AG10803 (cell line): ENCODE data around the gene ATXN1.
A peak's percentile ranks its signal among the peaks of the same experiment; 100 is the strongest.

Source experiments
- DNase-seq: peaks from one replicate; pipeline ENCODE4 v3.0.0; 2010; ENCODE audit warnings: low read depth
- H3K4me3 ChIP-seq: 2 replicates; pipeline ENCODE4 v1.5.1; 2011; ENCODE audit warnings: mild to moderate bottlenecking, low read length, control low read depth
- TF ChIP-seq, protein P1 (sequence below): conservative IDR thresholded peaks from 2 replicates; pipeline ENCODE4 v1.5.1; 2011; ENCODE audit warnings: mild to moderate bottlenecking, low read length, control low read depth, inconsistent platforms

ATXN1 gene

DNA sequence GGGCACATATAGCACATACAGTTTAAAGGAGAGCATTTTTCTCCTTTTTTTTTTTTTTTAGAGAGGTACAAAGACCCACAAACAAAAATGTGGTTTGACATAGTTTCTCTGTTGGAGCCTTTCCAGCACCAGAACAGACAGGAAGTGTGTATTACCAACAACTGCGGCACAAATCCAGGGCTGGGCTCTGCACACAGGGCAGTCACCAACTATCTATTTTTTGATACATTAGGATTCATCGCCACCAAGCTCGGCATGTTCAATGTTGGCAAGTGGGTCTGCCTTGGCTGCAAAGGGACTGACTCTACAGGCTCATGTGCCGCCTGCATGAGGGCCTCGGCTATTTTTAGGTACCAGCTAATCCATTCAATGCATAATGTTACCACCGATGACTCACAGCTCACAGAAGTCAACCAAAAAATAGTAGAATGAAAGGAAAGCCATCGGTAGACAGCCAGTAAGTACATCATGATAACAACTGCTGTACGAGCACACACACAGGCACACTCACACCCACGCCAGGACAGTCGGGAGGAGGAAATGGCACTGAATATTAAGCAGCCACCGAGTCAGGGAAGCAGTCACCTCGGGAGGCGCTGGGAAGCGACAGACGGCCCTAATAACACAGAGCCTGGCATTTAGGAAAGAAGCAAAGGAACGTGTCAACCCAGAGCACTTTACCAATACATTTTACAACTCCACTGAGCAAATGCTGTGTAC, 441.3 kb downstream of the ATXN1 start:
- peak overlapping the region; percentile 43 for H3K4me3 ChIP-seq
- DNase-seq: peak; percentile 93
- TF ChIP-seq, protein P1, sequence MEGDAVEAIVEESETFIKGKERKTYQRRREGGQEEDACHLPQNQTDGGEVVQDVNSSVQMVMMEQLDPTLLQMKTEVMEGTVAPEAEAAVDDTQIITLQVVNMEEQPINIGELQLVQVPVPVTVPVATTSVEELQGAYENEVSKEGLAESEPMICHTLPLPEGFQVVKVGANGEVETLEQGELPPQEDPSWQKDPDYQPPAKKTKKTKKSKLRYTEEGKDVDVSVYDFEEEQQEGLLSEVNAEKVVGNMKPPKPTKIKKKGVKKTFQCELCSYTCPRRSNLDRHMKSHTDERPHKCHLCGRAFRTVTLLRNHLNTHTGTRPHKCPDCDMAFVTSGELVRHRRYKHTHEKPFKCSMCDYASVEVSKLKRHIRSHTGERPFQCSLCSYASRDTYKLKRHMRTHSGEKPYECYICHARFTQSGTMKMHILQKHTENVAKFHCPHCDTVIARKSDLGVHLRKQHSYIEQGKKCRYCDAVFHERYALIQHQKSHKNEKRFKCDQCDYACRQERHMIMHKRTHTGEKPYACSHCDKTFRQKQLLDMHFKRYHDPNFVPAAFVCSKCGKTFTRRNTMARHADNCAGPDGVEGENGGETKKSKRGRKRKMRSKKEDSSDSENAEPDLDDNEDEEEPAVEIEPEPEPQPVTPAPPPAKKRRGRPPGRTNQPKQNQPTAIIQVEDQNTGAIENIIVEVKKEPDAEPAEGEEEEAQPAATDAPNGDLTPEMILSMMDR: no peak

DNA sequence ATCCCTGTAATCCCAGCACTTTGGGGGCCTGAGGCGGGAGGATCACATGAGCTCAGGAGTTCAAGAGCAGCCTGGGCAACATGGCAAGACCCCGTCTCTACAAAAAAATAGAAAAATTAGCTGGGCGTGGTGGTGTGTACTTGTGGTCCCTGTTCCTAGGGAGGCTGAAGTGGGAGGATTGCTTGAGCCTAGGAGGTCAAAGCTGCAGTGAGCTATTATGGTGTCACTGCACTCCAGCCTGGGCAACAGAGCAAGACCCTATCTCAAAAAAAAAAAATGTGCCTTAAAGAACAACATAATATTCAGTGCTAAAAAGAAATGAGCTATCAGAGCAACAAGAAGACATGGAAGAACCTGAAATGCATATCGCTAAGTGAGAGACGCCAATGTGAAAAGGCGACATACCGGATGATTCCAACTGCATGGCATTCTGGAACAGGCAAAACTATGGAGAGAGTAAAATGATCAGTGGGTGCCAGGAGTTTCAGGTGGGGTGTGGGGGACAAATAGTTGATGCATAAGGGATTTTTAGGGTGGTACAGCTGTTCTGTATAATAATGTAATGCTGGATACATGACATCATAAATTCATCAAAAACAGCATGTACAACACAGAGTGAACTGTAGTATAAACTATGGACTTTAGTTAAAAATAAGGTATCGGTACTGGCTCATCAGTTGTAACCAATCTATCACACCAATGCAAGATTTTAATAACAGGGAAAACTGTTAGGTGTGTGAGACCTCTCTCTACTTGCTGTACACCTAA, 442.1 kb downstream of the ATXN1 start:
- TF ChIP-seq, protein P1: no peak
- no peak for DNase-seq
- no peak overlapping the region for H3K4me3 ChIP-seq

DNA sequence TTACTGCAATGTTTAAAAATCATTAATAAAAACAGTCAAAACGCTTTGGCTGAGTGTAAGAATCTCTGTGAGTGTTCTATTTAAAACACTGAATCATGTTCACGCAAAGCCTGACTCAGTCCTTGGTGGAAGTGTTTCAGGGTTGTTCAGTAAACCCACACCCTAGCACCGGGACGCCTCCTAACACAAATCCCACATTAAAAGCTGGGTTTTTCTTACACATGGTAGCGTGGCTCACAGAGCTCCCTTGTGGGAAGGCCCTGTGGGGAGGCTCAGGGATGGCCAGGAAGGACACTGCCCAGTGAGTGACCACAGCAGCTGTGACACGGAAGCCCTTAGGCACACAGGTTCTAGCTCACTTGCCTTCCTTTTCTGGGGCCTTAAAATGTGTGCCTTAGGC, 442.7 kb downstream of the ATXN1 start:
- H3K4me3 ChIP-seq: no peak overlapping the region
- peak; percentile 90 for DNase-seq
- TF ChIP-seq, protein P1: no peak

DNA sequence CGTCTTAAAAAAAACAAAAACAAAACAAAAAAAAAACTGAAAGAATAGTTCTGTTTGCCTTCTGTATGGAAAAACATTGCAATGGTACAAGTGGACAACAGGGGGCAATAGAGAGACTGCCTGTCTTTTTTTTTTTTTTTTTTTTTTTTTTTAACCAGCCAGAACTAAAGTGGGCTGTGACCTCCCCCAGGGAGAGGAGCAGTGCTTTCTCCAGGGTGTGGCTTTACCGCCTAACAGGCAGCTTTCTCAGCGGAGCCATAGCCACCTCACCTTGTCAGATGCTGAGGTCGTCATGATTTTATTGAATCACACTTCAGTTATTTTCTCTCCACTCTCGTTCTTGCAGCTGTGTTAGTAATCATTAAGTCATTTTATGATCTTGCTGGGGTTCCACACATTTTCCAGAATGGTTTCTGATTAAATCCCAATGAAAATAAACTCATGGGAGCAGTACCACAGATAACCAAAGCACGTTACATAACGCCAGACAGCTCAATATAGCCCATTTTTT, 444.5 kb downstream of the ATXN1 start:
- H3K4me3 ChIP-seq: no peak overlapping the region
- peak; percentile 45 for DNase-seq
- TF ChIP-seq, protein P1: peak; percentile 84

DNA sequence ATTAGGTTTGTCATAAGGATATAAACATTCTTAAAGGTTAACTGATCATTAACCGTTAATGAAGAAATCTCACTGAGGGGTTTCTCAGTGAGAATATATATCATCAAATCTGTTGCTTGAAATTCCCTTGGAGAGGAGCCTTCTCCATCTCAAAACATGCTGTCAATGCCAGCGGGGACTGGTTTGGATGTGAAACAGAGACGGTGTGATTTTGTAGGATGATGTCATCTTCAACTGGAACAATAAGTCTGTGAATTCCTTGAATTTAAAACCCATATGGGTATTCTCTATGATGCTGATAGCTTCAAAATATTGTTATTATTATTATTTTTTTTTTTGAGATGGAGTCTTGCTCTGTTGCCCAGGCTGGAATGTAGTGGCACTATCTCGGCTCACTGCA, 447.0 kb downstream of the ATXN1 start:
- no peak for DNase-seq
- no peak overlapping the region for H3K4me3 ChIP-seq
- TF ChIP-seq, protein P1: no peak

DNA sequence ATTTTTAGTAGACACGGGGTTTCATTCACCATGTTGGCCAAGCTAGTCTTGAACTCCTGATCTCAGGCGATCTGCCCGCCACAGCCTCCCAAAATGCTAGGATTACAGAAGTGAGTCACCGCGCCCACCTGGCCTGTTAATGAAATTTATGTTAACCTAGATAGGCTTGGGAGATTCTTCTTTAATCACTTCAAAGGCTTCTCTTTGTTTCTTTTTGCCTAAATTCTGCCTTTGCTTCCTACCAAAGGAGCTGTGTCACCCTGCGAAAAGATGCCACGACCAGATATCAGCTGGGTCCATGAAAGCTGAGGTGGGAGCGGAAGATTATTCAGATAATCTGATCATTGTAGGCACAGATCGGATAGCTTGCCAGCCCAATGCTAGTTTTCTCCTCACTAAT, 447.5 kb downstream of the ATXN1 start:
- TF ChIP-seq, protein P1: no peak
- H3K4me3 ChIP-seq: no peak overlapping the region
- no peak for DNase-seq
